Left kidney (tissue), 2 donors: ENCODE measurements around the gene GJA10. TPM values are rescaled to one million over a fixed set of nuclear protein-coding genes. Genes with fewer than 3 reads are reported as not detected.

Experiments used
- DNase-seq: peaks from one replicate; pipeline ENCODE4 v3.0.0-alpha.2; 2013
- polyA plus RNA-seq: library from polyadenylated mRNA; unstranded; fragments of 120-200 nt; gene quantifications from one replicate; pipeline ENCODE4 v1.2.1, GENCODE V29; 2013; ENCODE audit not compliant: insufficient read length

The GJA10 gene
- polyA plus RNA-seq, 1 donor: not detected

DNA sequence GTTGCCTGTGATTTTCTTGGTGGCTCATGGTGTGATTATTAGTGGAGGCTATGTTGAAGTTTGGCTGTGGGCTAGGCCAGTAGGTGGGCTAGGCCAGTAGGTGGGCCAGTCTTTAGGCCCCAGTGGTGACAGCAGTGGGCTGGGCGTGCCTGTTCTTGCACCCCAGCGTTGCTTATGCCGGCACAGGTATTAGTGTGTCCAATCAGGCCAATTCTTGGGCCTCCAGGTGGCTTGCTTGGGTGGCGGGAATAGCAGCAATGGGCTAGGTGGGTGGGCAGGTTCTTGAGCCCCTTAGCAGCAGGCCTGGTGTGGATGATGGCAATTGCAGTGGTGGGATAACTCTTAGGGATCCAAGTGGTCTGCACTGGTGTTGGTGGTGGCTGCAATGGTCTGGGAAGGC lies 22.9 kb downstream of the GJA10 start:
- DNase-seq: no peak

GRCh38 chr6:89917801-89918366 lies 23.6 kb downstream of the GJA10 start:
- no peak for DNase-seq

DNA sequence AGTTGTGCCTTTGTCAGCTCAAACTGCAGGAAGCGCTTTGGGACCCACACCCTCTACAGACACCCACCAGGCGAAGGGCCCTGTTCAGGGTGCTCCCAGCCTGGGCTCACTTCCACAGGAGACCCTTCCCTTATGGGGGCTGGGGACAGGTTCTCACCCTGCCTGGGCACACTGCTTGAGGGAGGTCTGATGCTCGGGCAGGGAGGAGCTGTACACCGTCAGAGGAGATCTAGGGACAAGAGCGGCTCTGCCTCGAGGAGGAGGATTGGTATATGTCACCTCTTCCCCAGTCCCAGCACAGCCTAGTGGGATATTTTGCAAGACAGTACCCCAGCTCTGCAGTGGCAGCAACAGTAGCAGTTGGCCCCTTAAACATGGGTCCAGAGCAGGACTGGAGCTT lies 26.9 kb downstream of the GJA10 start:
- DNase-seq: no peak

DNA sequence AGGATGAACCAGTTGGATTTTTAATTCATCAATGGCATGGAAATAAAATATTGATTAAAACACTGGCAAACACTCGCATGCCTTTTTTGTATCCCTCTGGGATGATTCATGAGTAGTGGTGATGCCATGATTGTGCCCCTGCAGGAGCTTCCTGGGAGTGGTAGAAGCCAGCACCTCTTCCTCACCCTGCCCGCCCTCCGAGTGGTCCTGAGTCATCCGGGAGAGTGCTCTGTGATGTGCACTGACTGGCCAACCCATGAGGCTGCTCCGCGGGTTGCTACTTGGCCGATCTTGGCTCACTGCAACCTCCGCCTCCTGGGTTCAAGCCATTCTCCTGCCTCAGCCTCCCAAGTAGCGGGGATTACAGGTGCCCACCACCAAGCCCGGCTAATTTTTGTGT lies 27.4 kb downstream of the GJA10 start:
- no peak for DNase-seq

DNA sequence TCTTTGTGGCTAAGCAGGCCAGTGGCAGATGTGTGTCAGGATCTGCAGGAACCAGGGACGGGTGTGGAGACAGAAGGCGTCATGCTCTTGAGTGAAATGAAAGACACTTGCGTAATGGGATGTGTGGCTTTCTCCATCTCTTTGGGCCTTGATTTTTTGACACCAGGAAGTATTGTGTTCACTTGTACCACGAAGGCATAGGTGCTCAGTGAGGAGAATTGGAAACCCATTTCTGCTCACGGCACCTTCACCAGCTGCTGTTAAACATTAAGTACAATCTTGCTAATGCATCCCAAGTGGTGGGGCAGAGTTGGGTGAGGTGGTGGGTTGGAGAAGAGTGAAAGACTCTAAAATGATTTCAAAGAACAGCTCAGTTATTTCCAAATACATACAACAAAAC lies 30.0 kb downstream of the GJA10 start:
- no peak for DNase-seq

DNA sequence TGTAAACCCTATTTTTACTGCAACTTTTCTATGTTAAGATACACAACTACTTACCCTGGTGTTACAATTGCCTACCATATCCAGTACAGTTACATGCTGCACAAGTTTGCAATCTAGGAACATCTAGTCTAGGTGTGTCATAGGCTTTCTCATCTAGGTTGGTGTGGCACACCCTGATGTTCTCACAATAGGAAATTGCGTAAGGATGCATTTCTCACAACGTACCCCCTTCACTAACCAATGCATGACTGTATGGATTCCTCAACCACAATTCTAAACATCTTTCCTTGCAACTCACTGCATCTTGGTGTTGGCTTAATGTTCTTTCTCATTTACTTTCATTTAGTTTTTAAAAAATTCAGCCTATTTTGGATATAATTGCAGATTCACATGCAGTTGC lies 31.6 kb downstream of the GJA10 start:
- no peak for DNase-seq

DNA sequence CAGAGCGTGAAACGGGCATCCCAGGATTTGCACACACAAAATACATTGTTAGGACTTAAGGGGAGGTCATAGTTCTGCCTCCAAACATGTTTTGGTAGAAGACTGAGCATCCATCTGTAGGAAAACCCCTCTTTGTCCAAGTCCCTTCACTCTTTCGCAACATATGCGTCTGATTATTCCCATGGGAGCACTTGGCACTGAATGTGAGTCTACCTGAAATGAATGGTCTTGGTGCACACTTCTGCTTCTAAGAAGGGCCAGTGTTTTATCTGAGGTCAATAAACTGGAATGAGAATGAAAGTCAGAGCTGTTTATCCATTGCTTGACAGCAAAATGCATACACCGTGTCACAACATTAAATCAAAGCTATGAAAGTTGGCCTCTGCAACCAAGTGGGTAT lies 33.0 kb downstream of the GJA10 start:
- no peak for DNase-seq

- DNase-seq: no peak
These were observed 33.7 kb downstream of the GJA10 start for GRCh38 chr6:89927791-89928550.

GRCh38 chr6:89928604-89929003 lies 34.3 kb downstream of the GJA10 start:
- no peak for DNase-seq

DNA sequence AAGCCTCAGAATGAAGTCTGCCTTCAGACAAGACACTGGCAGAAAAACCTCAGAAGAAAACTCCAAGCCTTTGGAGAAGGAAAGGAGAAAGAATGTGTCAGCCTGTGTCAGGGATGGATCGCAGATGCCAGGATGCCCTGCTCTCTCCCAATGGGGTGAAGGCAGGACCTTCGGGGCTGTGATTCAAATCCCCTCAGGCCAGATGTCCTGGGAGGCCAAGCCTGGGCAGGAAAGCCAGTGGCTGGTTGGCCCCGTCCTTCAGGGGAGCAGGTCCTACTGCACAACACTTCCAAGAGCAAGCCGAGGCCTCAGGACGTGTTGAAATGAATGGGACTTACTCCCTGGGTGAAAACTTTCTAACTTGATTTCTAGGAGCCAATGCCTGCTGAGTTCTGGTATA lies 36.5 kb downstream of the GJA10 start:
- DNase-seq: no peak

DNA sequence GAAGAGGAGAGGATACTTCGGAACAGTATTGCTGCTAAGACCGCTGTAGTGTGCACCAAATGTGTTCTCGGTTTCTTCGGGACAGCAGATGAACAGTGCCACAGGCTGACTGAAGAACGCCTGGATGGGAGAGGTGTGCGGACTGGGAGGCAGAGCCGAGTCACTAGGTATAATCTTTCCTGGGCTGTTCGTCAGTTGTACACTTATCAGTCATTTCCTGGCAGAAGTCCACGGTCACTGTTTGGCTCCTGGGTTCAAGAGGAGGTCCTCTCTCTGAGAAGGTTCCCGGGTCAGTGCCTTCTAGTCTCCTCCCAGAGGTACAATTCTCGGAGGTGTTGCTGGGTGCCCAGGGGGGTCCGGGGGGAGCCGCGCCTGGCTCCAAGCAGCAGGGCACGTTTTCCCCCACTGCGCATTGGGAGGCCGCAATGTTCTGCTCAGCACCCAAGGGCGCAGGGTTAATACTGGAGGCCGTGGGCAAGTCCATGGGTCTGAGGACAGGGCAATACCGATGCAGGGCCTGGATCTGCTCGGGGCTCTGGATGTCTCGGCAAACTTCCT lies 38.1 kb downstream of the GJA10 start:
- no peak for DNase-seq

DNA sequence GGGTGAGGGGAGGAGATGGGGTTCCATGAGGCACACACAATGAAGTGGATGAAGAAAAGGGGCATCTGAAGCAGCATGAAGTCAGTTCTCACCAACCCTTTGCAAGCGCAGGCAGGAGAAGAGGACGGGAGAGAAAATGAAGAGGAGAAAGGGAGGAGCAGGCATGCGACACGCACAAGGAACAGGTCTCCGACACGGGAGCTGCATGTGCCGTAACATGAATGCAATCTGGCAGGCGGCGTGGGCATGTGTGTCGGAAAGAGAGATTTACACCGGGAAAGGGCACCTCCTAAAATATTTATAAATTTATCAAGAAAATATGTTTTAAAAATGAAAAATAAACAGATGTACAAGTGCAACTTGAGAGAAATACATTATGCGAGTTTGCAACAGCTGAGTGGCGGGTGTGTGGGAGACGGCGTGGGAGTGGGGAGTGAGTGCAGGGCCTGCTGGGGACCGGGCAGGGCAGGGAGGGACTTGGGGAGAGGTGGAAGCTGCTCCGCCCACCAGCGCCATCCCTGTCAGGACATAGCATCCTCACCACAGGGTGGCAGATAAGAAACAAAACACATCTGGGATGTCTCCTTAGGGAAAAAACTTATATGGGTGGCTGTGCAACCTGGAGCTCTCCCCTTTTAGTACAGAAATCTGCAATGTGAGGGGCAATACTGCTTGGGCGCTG lies 40.6 kb downstream of the GJA10 start:
- no peak for DNase-seq

DNA sequence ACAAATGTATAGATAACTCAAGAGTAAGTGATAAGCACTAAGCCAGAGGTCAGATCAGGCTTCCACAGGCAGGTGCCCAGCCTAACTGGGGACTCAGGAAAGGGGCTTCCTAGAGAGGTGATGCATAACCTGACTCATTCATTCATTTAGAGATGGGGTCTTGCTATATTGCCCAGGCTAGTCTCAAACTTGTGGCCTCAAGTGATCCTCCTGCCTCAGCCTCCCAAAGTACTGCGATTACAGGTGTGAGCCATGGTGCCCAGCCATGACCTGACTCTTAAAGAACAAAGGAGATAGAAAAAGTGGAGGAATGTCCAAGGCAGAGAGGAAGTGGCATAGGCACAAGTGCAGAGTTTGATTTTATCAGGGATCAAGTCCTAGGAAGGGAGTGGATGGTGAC lies 41.9 kb downstream of the GJA10 start:
- DNase-seq: no peak

DNA sequence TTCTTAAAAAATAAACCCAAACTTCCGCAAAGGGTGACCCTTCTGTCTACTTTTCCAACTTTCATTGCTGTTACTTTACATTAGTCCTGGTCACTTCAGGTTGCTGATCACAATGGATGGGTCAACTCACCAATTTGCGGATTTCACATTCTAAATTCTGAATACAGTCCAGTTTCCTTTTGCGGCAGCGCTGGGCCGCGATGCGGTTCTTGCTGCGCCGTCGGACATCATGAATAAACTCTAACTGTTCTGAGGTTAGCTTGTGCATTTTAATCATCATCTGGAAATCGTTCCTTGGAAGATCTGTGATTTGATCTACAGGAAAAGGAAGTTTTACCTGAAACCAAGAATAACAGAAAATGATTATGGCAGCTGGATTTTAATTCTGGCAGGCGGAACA lies 43.7 kb downstream of the GJA10 start:
- no peak for DNase-seq

DNA sequence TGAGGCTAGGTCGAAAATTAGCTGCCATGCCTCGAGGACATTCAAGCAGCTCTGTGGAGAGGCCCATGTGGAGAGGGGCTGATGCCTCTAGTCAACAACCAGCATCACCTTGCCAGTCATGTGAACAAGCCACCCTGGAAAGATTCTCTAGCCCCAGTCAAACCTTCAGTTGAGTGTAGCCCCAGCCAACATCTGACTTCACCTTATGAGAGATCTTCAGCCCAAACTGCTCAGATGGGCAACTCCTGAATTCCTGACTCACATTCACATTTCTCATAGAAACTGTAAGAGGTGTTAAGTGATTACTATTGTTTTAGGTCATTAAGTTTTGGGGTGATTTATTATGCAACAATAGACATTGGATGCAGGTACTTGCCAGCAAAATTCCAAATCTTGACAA lies 44.9 kb downstream of the GJA10 start:
- DNase-seq: no peak

- DNase-seq: peak; percentile 85
These were observed 46.2 kb downstream of the GJA10 start for GRCh38 chr6:89940225-89941027.

DNA sequence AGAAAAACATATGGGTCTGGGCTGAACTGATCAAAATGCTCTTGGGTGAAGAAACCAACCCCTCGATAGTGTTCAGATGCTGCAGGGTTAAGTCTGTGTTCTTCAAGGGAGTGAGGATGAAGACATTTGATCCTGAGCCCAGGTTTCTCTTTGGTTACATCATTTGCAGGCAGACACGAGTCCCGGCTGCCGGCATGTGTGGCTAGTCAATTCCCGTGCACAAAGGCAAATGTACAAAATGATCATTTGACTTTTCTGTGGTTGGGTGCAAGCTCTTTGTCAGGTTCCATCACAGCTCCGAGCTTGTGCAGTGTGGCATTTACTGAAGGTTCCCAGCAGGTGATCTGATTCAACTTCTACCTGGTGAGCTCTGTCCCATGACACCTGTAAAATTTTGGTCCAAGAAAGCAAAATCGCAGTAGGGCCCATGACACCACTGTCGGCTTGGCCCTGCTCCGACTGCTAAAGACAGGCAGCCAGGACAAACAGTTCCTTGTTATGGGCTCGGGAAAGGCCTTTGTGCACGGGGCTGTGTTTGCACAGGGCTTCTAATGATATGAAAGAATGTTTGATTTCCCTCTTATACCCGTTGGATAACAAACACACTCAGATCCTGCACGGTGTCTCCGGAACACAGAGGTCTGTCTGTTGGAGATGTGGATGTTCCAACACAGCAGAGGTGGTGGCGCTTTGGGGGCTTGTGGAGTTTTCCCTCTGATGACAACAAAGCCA lies 46.9 kb downstream of the GJA10 start:
- DNase-seq: no peak

- peak; percentile 51 for DNase-seq
These were observed 47.7 kb downstream of the GJA10 start for GRCh38 chr6:89941763-89942497.

- no peak for DNase-seq
These were observed 48.3 kb downstream of the GJA10 start for GRCh38 chr6:89942601-89943000.

GRCh38 chr6:89944181-89944755 lies 50.0 kb downstream of the GJA10 start:
- DNase-seq: no peak
